PFSK-1 (cell line): ENCODE data around the gene ZNF816.

Experiments
- POLR2AphosphoS5 ChIP-seq: IDR thresholded peaks from 2 replicates; pipeline ENCODE4 v1.6.1; 2012; ENCODE audit warnings: low read depth, mild to moderate bottlenecking, control low read depth, low read length, moderate library complexity
- TAF1 ChIP-seq: IDR thresholded peaks from 2 replicates; pipeline ENCODE4 v1.6.1; 2012; ENCODE audit warnings: low read length, control low read depth, borderline replicate concordance; ENCODE audit not compliant: insufficient read depth

DNA sequence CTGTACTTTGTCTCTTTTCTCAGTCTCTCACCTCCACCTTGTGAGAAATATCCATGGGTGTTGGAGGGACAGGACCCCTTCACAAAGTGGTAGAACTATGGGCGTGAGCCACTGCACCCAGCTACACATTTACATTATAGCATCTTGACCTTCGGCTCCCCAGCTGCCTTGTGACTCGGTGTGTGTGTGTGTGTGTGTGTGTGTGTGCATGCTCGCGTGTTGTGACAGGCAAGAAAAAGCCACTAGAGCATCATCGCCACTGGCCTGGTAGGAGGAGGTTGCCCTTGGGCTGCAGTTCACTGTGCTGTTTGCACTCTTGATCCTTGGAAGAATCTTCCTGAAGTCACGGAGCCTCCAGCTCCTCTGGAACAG lies 25.7 kb downstream of the ZNF816 start:
- TF ChIP-seq POLR2AphosphoS5 (no peak), TAF1 (no peak)
